Activated T-helper 2 cell treated with anti-CD3 and anti-CD28 coated beads, Interferon-gamma antibody, Interleukin-2, Interleukin-4, amounts not matched to agents 10 μg/mL and 5 μg/mL and 100 μg/mL, durations not matched to agents 14 hours and 24 hours and 36 hours (primary cell): ENCODE results near the gene TMEM192. TPM values are rescaled to one million over a fixed set of nuclear protein-coding genes. Genes with fewer than 3 reads are reported as not detected.
"Not testable (repeated sequence)": the region's sequence is repeated elsewhere in the genome, so short reads cannot be mapped to it uniquely, and the experiment has no call there.

Experiments used
- DNase-seq: peaks from one replicate; pipeline ENCODE4 v3.0.0; 2021; ENCODE audit warnings: low spot score
- H3K27ac Mint-ChIP-seq: one replicate; pipeline ENCODE4 v1.8.0; 2021; ENCODE audit warnings: mixed read lengths
- H3K27me3 Mint-ChIP-seq: one replicate; pipeline ENCODE4 v1.8.0; 2021; ENCODE audit warnings: low read depth, mixed read lengths
- H3K36me3 Mint-ChIP-seq: one replicate; pipeline ENCODE4 v1.8.0; 2021; ENCODE audit warnings: low read depth, mixed read lengths
- H3K4me1 Mint-ChIP-seq: one replicate; pipeline ENCODE4 v1.8.0; 2021; ENCODE audit warnings: low read depth, mixed read lengths
- H3K4me3 Mint-ChIP-seq: one replicate; pipeline ENCODE4 v1.8.0; 2021; ENCODE audit warnings: low read depth, mild to moderate bottlenecking, moderate library complexity, mixed read lengths
- H3K9me3 Mint-ChIP-seq: one replicate; pipeline ENCODE4 v1.8.0; 2021; ENCODE audit warnings: mixed read lengths
- intact Hi-C: fragments of 100-400 bp; cut with micrococcal nuclease; formaldehyde crosslinking; loops from one replicate; pipeline ENCODE4 v1.15.1; 2023
- total RNA-seq: library from RNA; stranded (reverse); gene quantifications from 2 replicates; pipeline ENCODE4 v1.2.3, GENCODE V29; 2022

The TMEM192 gene
- total RNA-seq, 1 donor from 2014 or later, result 14.4 TPM

DNA sequence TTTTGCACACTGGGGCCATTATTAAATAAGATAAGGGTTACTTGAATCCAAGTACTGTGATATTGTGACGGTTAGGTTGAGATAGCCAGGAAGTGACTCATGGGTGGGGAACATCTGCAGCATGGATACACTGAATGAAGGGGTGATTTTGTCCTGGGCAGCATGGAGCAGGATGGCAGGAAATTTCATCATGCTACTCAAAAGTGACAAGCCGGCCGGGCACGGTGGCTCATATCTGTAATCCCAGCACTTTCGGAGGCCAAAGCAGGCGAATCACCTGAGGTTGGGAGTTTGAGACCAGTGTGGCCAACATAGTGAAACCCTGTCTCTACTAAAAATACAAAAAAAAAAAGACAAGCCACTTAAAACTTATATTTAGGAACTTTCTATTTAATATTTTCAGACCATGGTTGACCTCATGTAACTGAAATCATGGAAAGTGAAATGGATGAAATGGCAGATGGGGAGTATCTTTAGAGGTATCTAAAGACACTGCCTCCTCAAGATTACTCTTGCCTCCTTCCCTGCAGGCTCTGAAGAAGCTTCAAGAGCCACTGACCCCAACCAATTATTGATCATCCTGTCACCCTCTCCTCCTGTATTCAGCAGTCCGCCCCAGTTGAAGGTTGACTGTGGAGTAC is 84.8 kb downstream of the TMEM192 start:
- DNase-seq, result no peak
- Mint-ChIP-seq H3K27ac (no peak overlapping the region), H3K9me3 (no peaks in the 10 kb centered on the region), H3K4me1 (no peaks in the 10 kb centered on the region), H3K27me3 (peaks cover 5% of the 10 kb centered on the region), H3K36me3 (no peaks in the 10 kb centered on the region), H3K4me3 (no peak overlapping the region)
- intact Hi-C loops, result no loop called here

GRCh38 chr4:165025782-165026181 is 86.9 kb downstream of the TMEM192 start:
- H3K27me3 Mint-ChIP-seq, intact Hi-C loops, H3K36me3 Mint-ChIP-seq, H3K9me3 Mint-ChIP-seq, H3K4me1 Mint-ChIP-seq, H3K4me3 Mint-ChIP-seq, DNase-seq, H3K27ac Mint-ChIP-seq: not testable (repeated sequence)

Other genes starting within 250 kb of the TMEM192 start
- gene APELA, start 235.7 kb downstream of the TMEM192 start, total RNA-seq, result not detected in 2 replicates
- gene TRIM61, start 135.2 kb downstream of the TMEM192 start, total RNA-seq, result 2.7 and 3.2 TPM in 2 replicates
- not detected in 2 replicates for gene TRIM60, start 80.9 kb downstream of the TMEM192 start, total RNA-seq
- gene TRIM75, start 59.0 kb downstream of the TMEM192 start, total RNA-seq, result not detected in 2 replicates
- 30.3 and 32.3 TPM in 2 replicates for gene KLHL2, start 94.7 kb upstream of the TMEM192 start, total RNA-seq
- 105 and 110 TPM in 2 replicates for gene MSMO1, start 214.8 kb upstream of the TMEM192 start, total RNA-seq